ENCODE measurements around the gene POLR3E. TPM values are rescaled to one million over a fixed set of nuclear protein-coding genes. Genes with fewer than 3 reads are reported as not detected.

Gene POLR3E
- total and polyA plus RNA-seq, 2 donors (not counting 3 experiments of a cell fraction or from before 2014, with no cell fraction given) = 48.3 to 62.2 TPM

GRCh38 chr16:22355487-22355908, 58.3 kb downstream of the POLR3E start:
- no peak overlapping the region for H2AFZ ChIP-seq (ENCODE audit: low read depth, low read length)
- H3K27me3 ChIP-seq (ENCODE audit: control insufficient read depth in 2 of 2, insufficient read depth in 2 of 2, low read length in 2 of 2) = no peaks in the 10 kb centered on the region
- FAIRE-seq = no peak
- H3K4me1 ChIP-seq (ENCODE audit: control insufficient read depth, extremely low read depth, insufficient read depth, low read length) = peaks cover 15% of the 10 kb centered on the region
- no peak for DNase-seq (ENCODE audit: low read depth, low spot score)
- no peak overlapping the region for H3K9ac ChIP-seq (replicated peaks; ENCODE audit: extremely low read depth, insufficient read depth, low read length)
- peaks cover 4 to 8% of the 10 kb centered on the region in 2 experiments for H3K36me3 ChIP-seq (ENCODE audit: control insufficient read depth in 2 of 2, extremely low read depth in 1 of 2, insufficient read depth in 2 of 2, low read length in 2 of 2)
- no TSS peak for BruUV-seq (replicated peaks)
- intact Hi-C loops (cut with micrococcal nuclease) = no loop called here
- no peak overlapping the region for H3K4me3 ChIP-seq (replicated peaks in 1 of 3; ENCODE audit: insufficient read depth in 1 of 3, low read depth in 1 of 3, low read length in 3 of 3)
- no peak overlapping the region for H3K27ac ChIP-seq (ENCODE audit: insufficient read depth, low read depth, low read length)
- dilution Hi-C loops (cut with MboI; ENCODE audit: extremely low pct_ligation_motif_present, low sequenced_read_pairs) = no loop called here
- TF ChIP-seq POLR2AphosphoS5 (IDR thresholded peaks at IDR 0.05; ENCODE audit: insufficient read depth, low read depth, low read length) = no peak
- TF ChIP-seq JUN (IDR thresholded peaks at IDR 0.05; ENCODE audit: borderline replicate concordance, insufficient read depth, insufficient read length, low read depth) = no peak
- no peak for TF ChIP-seq FOS (IDR thresholded peaks at IDR 0.05; ENCODE audit: borderline replicate concordance, insufficient read depth, low read length)
- TF ChIP-seq EZH2 (IDR thresholded peaks at IDR 0.05; ENCODE audit: borderline replicate concordance, low read depth, low read length, severe bottlenecking) = no peak
- TF ChIP-seq CTCF (IDR thresholded peaks at IDR 0.05; ENCODE audit: extremely low read depth in 1 of 2, insufficient read depth in 1 of 2, low read depth in 1 of 2, low read length in 2 of 2) = no peak
- TF ChIP-seq GATA2 (IDR thresholded peaks at IDR 0.05; ENCODE audit: insufficient read depth, insufficient read length, low read depth, low read length) = no peak
- no peak for TF ChIP-seq POLR2A (IDR thresholded peaks at IDR 0.05; ENCODE audit: low read depth, low read length)
- no peak overlapping the region for H3K4me2 ChIP-seq (ENCODE audit: insufficient read depth, low read length)
- ChIA-PET POLR2A (no interaction called here), CTCF (interaction anchor here (1.7 kb wide), 1 partner anchor 9 kb away, joined by 6 read pairs; no protein-coding TSS in a partner anchor)
- peaks cover 73% of the 10 kb centered on the region for H3K79me2 ChIP-seq (ENCODE audit: control insufficient read depth, insufficient read depth, low read length)
- H3K9me3 ChIP-seq (replicated peaks; ENCODE audit: control insufficient read depth, insufficient read depth, low read length) = no peaks in the 10 kb centered on the region
- no peaks in the 10 kb centered on the region for H3K9me1 ChIP-seq (replicated peaks; ENCODE audit: control insufficient read depth, extremely low read depth, insufficient read depth, low read length)
- no peaks in the 10 kb centered on the region for H4K20me1 ChIP-seq (replicated peaks; ENCODE audit: control insufficient read depth, extremely low read depth, insufficient read depth, low read length)
